ENCODE measurements around the gene CITED1. TPM values are rescaled to one million over a fixed set of nuclear protein-coding genes. Genes with fewer than 3 reads are reported as not detected.

Gene CITED1
- total RNA-seq, 1 experiment from 2014 or later, result 2.8 TPM

DNA sequence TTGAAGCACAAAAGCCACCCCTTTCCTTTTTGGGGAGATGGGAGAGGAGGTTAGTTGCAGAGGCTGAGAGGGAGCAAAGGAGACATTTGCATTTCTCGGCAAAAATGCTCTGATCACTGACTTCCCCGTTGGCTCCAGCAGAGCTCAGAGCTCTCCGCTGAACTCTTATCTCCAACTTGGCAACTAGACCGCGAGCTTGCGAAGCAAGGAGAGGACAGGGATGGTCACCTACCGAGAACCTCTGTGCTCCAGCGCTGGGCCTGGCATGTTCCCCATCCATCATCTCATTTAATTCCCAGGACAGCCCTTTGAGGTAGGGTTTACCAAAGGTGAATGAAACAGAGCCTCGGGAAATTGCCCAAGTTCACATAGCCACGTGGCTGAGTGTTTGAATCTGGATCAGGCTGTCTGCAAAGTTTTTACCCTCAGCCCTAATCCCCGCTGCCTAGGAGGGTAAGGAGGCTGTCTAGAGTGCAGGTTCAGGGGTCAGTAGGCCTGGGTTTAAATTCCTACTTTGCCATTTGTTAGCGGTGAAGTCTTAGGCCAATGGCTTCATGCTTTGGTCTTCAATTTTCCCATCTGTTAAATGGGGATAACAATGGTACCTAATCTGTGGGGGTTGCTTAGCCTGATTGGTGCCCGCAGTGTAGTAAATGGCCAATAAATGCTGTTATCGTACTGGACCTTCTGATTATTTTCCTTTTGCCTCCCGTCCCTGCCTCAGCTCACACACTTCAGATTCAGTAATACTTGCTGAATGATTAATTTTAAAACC, 3.8 kb upstream of the CITED1 start:
- Histone ChIP-seq H3K4me2 (ENCODE audit: low read length) (peak overlapping the region; percentile 76), H3K27me3 (ENCODE audit: insufficient read depth, low read length) (no peaks in the 10 kb centered on the region; the same call in 1 of the 2 replicates), H3K9me2 (ENCODE audit: insufficient read depth) (no peaks in the 10 kb centered on the region), H3K9me3 (ENCODE audit: control insufficient read depth in 1 of 2, insufficient read depth in 1 of 2, low read depth in 1 of 2, low read length in 2 of 2) (no peaks in the 10 kb centered on the region), H3K9ac (ENCODE audit: low read length) (no peak overlapping the region), H4K20me1 (ENCODE audit: insufficient read depth) (no peaks in the 10 kb centered on the region), H3K27ac (ENCODE audit: low read depth, low read length) (no peak overlapping the region), H3K79me2 (ENCODE audit: insufficient read depth, low read length) (no peaks in the 10 kb centered on the region), H3K36me3 (ENCODE audit: control insufficient read depth in 1 of 2, insufficient read depth in 2 of 2, low read length in 2 of 2) (no peaks in the 10 kb centered on the region), H3K4me3 (replicated peaks in 1 of 2; ENCODE audit: low read depth in 1 of 2, low read length in 2 of 2) (peak overlapping the region; percentile 20 to 43; a peak in 3 of 4 replicates), H2AFZ (ENCODE audit: low read depth, low read length, poor library complexity, severe bottlenecking) (peak overlapping the region; percentile 92), H3K4me1 (ENCODE audit: control insufficient read depth in 1 of 2, insufficient read depth in 2 of 2, low read length in 2 of 2) (peaks cover 2 to 22% of the 10 kb centered on the region in 2 experiments; a peak in 3 of 4 replicates)
- BruUV-seq (replicated peaks), result no TSS peak
- CTCF ChIA-PET, result no interaction called here
- DNase-seq (ENCODE audit: low read depth, low spot score) (no peak), ATAC-seq (no peak)
- POLR2A ChIA-PET, result interaction anchor here (1.1 kb wide), 1 partner anchor 32 kb away, joined by 3 read pairs; the partner anchor contains the start of gene RPS4X
- RAD21 ChIA-PET (ENCODE audit: low non-redundant PET in 1 of 2, low total read pairs in 2 of 2, uncharacterized antibody in 2 of 2, unreplicated experiment in 2 of 2), result no interaction called here
- TF ChIP-seq CBX3 (IDR thresholded peaks at IDR 0.05; ENCODE audit: low read depth) (no peak), SP1 (IDR thresholded peaks at IDR 0.05; ENCODE audit: low read depth) (no peak), CEBPB (IDR thresholded peaks at IDR 0.05; ENCODE audit: low read depth) (no peak), RAD21 (IDR thresholded peaks at IDR 0.05; ENCODE audit: low read depth) (no peak), ZFX (IDR thresholded peaks at IDR 0.05) (no peak), POLR2A (IDR thresholded peaks at IDR 0.05; ENCODE audit: borderline replicate concordance, extremely low read depth, insufficient read depth, insufficient read length) (no peak), POLR2AphosphoS5 (IDR thresholded peaks at IDR 0.05; ENCODE audit: low read depth, low read length) (no peak), TCF7L2 (IDR thresholded peaks at IDR 0.05; ENCODE audit: borderline replicate concordance, extremely low read depth, insufficient read depth, insufficient read length) (no peak), SRF (IDR thresholded peaks at IDR 0.05; ENCODE audit: low read depth) (no peak), EGR1 (IDR thresholded peaks at IDR 0.05; ENCODE audit: low read depth) (no peak), JUND (IDR thresholded peaks at IDR 0.05) (no peak)
- TF ChIP-seq, protein P1, sequence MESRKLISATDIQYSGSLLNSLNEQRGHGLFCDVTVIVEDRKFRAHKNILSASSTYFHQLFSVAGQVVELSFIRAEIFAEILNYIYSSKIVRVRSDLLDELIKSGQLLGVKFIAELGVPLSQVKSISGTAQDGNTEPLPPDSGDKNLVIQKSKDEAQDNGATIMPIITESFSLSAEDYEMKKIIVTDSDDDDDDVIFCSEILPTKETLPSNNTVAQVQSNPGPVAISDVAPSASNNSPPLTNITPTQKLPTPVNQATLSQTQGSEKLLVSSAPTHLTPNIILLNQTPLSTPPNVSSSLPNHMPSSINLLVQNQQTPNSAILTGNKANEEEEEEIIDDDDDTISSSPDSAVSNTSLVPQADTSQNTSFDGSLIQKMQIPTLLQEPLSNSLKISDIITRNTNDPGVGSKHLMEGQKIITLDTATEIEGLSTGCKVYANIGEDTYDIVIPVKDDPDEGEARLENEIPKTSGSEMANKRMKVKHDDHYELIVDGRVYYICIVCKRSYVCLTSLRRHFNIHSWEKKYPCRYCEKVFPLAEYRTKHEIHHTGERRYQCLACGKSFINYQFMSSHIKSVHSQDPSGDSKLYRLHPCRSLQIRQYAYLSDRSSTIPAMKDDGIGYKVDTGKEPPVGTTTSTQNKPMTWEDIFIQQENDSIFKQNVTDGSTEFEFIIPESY (IDR thresholded peaks at IDR 0.05; ENCODE audit: extremely low read depth, insufficient replicate concordance, low read length), result no peak
- TF ChIP-seq, protein P2, sequence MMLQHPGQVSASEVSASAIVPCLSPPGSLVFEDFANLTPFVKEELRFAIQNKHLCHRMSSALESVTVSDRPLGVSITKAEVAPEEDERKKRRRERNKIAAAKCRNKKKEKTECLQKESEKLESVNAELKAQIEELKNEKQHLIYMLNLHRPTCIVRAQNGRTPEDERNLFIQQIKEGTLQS (IDR thresholded peaks at IDR 0.05), result no peak
- TF ChIP-seq, protein P3, sequence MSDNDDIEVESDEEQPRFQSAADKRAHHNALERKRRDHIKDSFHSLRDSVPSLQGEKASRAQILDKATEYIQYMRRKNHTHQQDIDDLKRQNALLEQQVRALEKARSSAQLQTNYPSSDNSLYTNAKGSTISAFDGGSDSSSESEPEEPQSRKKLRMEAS (IDR thresholded peaks at IDR 0.05), result no peak
- TF ChIP-seq, protein P4, sequence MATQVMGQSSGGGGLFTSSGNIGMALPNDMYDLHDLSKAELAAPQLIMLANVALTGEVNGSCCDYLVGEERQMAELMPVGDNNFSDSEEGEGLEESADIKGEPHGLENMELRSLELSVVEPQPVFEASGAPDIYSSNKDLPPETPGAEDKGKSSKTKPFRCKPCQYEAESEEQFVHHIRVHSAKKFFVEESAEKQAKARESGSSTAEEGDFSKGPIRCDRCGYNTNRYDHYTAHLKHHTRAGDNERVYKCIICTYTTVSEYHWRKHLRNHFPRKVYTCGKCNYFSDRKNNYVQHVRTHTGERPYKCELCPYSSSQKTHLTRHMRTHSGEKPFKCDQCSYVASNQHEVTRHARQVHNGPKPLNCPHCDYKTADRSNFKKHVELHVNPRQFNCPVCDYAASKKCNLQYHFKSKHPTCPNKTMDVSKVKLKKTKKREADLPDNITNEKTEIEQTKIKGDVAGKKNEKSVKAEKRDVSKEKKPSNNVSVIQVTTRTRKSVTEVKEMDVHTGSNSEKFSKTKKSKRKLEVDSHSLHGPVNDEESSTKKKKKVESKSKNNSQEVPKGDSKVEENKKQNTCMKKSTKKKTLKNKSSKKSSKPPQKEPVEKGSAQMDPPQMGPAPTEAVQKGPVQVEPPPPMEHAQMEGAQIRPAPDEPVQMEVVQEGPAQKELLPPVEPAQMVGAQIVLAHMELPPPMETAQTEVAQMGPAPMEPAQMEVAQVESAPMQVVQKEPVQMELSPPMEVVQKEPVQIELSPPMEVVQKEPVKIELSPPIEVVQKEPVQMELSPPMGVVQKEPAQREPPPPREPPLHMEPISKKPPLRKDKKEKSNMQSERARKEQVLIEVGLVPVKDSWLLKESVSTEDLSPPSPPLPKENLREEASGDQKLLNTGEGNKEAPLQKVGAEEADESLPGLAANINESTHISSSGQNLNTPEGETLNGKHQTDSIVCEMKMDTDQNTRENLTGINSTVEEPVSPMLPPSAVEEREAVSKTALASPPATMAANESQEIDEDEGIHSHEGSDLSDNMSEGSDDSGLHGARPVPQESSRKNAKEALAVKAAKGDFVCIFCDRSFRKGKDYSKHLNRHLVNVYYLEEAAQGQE (IDR thresholded peaks at IDR 0.05; ENCODE audit: low read depth), result no peak
- TF ChIP-seq, protein P5, sequence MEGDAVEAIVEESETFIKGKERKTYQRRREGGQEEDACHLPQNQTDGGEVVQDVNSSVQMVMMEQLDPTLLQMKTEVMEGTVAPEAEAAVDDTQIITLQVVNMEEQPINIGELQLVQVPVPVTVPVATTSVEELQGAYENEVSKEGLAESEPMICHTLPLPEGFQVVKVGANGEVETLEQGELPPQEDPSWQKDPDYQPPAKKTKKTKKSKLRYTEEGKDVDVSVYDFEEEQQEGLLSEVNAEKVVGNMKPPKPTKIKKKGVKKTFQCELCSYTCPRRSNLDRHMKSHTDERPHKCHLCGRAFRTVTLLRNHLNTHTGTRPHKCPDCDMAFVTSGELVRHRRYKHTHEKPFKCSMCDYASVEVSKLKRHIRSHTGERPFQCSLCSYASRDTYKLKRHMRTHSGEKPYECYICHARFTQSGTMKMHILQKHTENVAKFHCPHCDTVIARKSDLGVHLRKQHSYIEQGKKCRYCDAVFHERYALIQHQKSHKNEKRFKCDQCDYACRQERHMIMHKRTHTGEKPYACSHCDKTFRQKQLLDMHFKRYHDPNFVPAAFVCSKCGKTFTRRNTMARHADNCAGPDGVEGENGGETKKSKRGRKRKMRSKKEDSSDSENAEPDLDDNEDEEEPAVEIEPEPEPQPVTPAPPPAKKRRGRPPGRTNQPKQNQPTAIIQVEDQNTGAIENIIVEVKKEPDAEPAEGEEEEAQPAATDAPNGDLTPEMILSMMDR (IDR thresholded peaks at IDR 0.05 in 2 of 3, conservative IDR thresholded peaks at IDR 0.05 in 1 of 3; ENCODE audit: borderline replicate concordance in 1 of 3, insufficient read depth in 1 of 3, low read depth in 2 of 3, low read length in 2 of 3), result no peak
- intact Hi-C loops (cut with micrococcal nuclease), result loop anchor here (10.0 kb wide), 1 partner anchor 235 kb away; no protein-coding TSS in a partner anchor
